IPS-NIHi7 (cell line): ENCODE results near the gene GMPR.
A peak's percentile ranks its signal among the peaks of the same experiment; 100 is the strongest.

Experiments
- DNase-seq: peaks from one replicate; pipeline ENCODE4 v3.0.0; 2012; ENCODE audit warnings: mixed read lengths; ENCODE audit errors: extremely low spot score

Gene GMPR

GRCh38 chr6:16272201-16272600, 33.8 kb downstream of the GMPR start:
- no peak for DNase-seq

- no peak for DNase-seq
Observed at GRCh38 chr6:16273256-16273655, 34.9 kb downstream of the GMPR start.

- no peak for DNase-seq
Observed at GRCh38 chr6:16274483-16274882, 36.1 kb downstream of the GMPR start.

- DNase-seq = no peak
Observed at GRCh38 chr6:16274885-16275589, 36.6 kb downstream of the GMPR start.

GRCh38 chr6:16277101-16277981, 39.0 kb downstream of the GMPR start:
- peak; percentile 87 for DNase-seq

DNA sequence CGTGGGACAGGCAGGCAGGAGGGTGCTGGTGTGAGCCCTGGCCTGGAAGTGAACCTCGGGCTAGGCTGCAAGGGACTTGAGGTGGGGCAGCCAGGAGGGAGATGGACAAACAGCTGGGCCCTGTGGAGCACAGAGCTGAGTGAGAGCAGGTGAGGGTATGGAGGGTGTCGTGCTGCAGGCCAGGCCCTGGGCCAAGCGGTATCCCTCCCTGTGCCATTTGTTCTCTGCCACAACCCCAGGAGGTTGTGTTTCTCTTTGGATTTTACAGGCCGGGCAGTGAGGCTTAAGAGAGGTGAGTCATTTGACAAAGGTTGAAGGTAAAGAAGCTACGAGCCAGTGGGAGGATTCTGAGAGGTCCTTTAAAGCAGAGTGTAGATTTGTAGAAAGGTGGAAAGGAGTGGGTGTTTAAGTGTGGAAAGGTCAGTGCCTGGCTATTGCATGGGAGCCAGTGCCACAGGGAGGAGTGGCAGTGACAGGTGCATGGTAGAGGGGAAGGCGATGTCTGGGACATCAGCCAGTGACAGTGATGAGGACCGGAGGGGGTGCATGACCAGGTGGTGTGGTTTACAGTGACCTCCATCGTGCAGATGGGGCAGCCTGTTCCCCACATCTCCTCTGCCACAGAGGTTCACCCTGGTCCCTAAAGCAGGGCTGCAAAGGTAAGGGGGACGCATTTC, 39.8 kb downstream of the GMPR start:
- no peak for DNase-seq

- no peak for DNase-seq
Observed at GRCh38 chr6:16278750-16279149, 40.4 kb downstream of the GMPR start.

DNA sequence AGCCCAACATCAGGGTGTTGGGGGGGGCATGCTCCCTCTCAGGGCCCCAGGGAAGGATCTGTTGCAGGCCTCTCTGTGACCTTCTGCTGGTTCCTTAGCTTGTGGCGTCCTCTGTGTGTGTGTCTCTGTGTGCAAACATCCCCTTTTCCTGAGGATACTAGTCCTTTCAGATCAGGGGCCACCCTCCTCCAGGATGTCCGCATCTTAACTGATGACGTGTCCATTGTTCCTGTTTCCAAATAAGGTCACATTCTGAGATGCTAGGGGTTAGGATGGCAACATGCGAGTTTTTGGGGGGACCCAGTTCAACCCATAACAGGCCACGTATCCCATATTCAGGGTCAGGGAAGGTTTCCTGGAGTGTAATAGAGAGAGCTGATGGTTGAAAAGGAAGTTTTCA, 40.9 kb downstream of the GMPR start:
- DNase-seq = no peak

DNA sequence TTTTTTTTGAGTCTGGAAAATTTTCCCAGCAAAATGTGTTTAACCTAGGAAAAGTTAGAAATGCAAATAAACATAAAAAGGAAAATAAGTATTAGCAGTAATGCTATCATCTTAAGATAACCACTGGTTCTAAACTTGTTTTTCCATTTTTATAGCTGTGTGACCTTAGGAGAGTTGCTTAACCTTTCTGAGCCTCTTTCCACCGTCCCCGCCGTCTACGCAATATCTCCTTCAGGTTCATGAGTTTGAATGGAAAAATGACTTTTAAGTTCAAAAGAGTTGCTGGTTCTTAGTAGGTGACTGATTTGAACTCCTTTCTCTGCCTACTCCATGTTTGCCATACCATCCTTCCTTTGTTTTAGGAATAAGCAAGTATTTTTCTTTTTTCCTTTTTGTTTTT, 44.0 kb downstream of the GMPR start:
- no peak for DNase-seq

GRCh38 chr6:16284472-16284871, 46.1 kb downstream of the GMPR start:
- DNase-seq = no peak

DNA sequence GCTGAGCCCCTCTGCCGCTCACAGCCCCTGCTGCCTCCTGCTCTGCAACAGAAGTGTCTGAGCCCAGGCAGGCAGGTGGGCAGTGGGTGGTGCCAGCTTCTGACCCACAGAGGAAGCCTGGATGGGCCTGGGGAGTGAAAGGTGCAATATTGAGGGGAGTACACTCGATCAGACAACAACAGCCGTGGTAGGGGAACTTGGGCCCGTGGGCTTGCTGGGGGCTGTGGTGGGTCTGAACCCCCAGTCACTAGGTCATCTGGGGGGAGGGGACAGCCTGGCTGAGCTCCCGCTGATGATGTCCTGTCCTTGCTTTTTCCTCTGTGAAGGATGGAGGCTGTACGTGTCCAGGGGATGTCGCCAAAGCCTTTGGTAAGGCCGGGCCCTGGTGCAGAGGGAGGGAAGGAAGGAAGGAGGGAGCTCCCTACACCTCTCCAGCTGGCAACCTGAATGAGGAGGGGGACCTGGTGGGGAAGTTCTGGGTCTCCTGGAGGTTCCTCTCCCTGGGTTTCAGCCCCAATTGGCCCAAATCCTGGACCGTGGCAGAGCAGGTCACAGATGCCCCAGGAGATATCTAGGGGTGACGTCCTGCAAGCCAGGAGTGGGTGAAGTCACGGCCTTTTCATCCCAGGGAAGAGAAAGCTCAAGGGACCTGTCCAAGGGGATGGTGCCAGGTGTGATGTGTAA, 47.2 kb downstream of the GMPR start:
- no peak for DNase-seq

GRCh38 chr6:16286151-16286522, 47.8 kb downstream of the GMPR start:
- peak; percentile 88 for DNase-seq

DNA sequence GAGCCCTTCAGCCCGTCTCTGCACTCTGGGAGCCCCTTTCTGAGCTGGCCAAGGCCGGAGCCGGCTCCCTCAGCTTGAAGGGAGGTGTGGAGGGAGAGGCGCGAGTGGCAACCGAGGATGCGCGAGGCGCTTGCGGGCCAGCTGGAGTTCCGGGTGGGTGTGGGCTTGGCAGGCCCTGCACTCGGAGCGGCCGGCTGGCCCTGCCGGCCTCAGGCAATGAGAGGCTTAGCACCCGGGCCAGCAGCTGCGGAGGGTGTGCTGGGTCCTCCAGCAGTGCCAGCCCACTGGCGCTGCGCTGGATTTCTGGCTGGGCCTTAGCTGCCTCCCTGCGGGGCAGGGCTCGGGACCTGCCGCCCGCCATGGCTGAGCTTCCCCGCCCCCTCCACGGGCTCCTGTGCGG, 49.8 kb downstream of the GMPR start:
- DNase-seq = no peak

- no peak for DNase-seq
Observed at GRCh38 chr6:16291739-16292138, 53.4 kb downstream of the GMPR start.

DNA sequence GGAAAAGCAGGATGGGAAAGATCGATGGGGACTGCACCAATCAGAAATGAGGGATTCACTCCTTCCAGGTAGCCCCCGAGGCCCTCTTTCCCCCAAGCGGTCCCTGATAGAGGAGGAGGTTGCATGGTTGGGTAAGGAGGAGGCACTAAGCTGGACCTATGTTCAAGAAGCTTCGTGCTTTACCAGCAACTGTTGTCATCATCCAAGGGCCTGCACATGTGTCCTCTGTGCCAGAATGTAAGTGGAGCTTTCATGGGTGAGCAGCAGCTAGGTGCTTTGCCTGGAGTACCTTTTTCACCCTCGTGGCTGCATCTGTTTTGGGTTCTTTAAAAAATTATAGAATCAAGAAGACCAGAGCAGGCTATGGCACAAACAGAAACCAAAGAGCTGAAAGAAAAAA, 54.0 kb downstream of the GMPR start:
- no peak for DNase-seq

DNA sequence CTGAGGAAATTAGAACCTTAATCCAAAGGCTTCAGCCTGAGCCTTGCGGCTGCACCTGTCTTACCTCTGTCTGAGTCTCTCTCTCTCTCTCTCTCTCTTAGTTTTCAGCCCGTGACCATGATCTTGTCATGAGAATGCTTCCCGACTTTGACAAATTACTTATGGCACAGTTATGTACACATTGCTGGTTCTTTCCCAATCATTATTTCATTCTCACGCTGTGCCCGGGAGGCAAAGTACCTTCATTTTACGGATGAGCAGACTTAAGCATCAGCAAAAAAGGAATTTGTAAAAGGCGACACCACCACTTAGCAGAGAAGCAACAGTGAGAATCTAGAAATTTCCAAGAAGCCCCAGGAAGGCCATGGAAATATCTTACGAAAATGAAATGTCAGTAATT, 54.6 kb downstream of the GMPR start:
- no peak for DNase-seq

DNA sequence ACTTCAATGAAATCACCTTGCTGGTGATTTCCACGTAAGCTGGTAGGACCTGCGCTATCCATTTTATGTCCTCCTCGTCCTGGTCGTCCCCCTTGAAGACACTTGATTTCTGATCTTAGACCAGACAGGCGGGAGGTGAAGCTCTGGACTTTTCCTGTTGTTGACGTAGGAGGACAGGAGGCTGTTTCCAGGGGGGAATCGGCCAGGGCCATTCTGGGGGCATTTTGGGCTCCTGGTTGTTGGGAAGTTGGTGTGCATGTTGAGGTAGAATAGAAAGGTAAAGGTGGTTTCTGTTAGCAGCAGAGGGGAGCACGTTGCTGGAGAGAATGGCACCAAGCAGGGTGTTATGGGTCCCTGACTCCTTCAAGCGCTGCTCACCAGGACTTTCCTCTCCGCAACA, 56.0 kb downstream of the GMPR start:
- DNase-seq = no peak

- DNase-seq = no peak
Observed at GRCh38 chr6:16295060-16295459, 56.7 kb downstream of the GMPR start.

DNA sequence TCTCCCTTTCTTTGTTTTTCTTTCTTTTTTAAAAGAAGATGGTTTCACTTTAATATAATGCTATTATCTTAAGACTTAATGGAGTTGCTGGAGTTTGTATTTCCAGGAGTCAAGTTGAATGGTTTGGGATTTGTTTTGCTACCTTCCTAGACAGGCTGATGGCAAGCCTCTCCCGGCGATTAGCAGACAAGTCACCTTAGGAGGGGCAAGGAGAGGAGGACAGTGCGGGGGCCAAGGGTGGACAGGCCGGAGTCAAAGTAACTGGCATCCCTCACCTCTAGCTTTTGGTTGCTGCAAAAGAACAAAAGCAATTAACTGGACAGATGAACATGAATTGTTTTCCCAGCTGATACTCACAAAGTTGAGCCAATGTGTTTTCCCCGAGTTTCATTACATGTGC, 57.1 kb downstream of the GMPR start:
- DNase-seq = no peak

- DNase-seq = no peak
Observed at GRCh38 chr6:16296061-16296670, 57.8 kb downstream of the GMPR start.

GRCh38 chr6:16299861-16300260, 61.5 kb downstream of the GMPR start:
- DNase-seq = no peak

DNA sequence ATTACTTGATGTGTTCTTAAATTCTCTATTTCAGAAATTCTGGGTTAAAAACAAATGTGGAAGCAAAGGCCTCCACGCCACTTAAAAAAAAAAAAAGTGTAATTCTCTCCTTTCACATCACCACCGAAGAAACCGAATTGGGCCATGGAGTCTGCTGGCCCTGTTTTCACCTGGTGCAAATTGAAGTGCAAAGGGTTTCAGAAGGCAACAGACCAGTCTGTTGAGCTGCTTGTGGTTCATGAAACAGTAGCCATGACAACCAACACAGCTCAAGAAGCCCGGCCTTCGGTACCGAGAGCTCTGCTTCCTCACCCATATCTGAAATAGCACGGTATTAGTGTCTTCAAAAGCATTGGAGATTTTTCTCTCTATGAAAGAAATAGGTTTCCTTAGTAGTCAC, 63.1 kb downstream of the GMPR start:
- no peak for DNase-seq
